Measurements from ENCODE around the gene NRG4. TPM values are rescaled to one million over a fixed set of nuclear protein-coding genes. Genes with fewer than 3 reads are reported as not detected.
"Not testable (repeated sequence)": the region's sequence is repeated elsewhere in the genome, so short reads cannot be mapped to it uniquely, and the experiment has no call there.

Gene NRG4, protein sequence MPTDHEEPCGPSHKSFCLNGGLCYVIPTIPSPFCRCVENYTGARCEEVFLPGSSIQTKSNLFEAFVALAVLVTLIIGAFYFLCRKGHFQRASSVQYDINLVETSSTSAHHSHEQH
- polyA plus RNA-seq = not detected

DNA sequence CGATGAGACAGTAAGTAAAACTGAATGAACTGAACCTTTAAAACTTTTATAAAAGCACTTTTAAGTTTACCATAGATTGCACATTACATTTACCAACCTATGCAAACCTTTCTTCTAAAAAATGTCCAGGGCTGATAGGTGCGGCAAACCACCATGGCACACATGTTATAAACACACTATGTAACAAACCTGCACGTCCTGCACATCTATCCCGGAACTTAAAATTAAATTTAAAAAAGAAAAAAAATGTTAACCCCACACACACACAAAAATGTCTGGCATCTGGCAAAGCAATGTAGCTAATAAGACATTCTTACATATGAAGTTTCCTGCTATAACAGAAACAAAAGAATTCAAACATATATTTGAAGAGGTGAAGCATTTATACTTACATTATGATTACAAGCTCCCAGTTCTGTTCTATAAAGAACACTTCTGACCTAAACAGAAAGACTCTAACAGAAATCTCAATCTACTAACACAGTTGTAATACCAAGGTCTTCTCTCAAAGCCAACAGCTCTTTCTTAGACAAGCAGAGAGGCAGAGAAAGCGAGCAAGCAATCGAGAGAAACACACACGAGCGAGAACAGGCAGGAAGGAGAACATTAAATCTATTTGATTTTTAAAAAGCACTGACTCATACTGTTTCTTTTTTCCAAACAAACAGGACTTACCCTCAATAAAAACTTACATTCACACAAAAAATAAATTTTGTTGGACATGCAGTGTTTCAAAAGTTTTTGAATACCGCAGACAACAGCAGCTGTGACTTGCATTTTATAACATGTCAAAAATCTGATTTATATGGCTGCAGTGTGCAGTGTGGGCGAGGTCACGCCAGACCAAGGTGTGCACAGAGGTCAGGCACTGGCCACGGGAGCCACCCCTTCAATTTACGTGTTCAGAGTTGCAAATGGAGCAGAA is at the start of gene NRG4:
NRG4 (minus strand) TSS at position 798 of the 925 bp plus-strand sequence. CDS start 1,194 bp downstream, outside the sequence.
- Mint-ChIP-seq H3K4me3 (no peak within 1 kb of the TSS), H3K4me1 (peaks cover 3 to 5% (median 4%) of the 10 kb centered on the region in 3 donors), H3K36me3 (no peaks in the 10 kb centered on the region), H3K9me3 (peaks cover 6 to 24% (median 7%) of the 10 kb centered on the region in 3 donors), H3K27ac (no peak within 1 kb of the TSS), H3K27me3 (peaks cover 18% of the 10 kb centered on the region)

DNA sequence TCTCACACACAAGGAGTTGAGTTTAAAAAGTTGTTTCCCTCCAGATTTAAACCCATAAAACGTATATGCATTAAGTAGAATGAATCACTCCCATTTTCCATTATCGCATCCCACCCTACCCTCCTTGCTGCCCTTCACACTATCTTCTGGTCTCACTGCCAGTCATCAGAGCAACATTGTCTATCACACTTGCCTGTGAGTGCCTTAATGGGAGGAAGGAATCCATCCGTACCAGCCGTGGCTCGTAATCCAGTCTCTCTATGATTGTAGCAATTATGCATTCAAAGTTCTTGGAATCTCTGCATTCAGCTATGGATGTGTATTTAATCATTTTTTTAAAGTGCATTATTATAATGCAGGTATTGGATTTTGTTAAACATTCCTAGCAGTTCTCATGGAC is 49.5 kb upstream of the NRG4 start:
- H3K9me3 Mint-ChIP-seq = peaks cover 0 to 2% (median 0%) of the 10 kb centered on the region in 3 donors
- peaks cover 18% of the 10 kb centered on the region for H3K27me3 Mint-ChIP-seq
- H3K36me3 Mint-ChIP-seq = no peaks in the 10 kb centered on the region
- peaks cover 14 to 27% (median 25%) of the 10 kb centered on the region in 3 donors for H3K4me1 Mint-ChIP-seq
- peak overlapping the region in 1 of 4 donors; percentile 68 for H3K4me3 Mint-ChIP-seq
- no peak overlapping the region for H3K27ac Mint-ChIP-seq

DNA sequence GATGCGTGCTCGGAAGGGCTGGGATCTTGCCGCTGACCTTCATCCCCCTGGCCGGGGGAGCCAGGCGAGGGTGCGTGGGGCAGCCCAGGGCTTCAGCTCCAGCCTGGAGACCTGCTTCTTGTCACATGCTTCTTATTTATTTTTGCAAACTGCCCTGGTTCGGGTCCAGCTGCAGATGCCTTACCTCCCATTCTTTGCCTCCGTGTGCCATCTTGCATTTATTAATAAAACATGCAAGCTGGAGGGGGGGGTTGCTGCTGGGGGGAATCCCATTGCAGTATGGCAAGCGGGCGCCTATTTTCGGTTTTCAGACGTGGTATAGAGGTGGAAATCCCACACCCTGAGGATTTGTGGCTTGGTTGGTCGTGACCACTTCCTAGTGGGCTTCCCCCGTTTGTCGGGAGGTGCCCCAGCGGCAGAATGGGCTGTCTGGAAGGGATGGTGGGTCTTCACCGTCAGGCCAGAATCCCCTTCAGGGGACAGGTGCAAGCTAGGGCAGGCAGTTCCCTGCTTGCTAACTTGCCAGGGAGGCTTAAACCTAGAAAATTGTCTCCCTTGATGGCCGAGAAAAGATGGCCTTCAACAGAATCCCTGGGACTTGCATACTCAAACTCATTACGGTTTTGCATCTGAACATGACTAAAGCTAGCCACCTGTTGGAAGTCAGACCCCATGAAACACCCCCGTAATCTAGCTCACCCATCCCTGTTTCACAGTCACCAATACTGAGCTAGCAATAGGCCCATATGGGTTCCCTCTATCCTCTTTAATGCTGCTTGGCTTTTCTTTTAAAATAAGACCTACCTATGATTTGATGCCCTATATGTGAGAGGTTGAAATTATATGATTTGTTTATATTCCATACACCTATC is 48.1 kb upstream of the NRG4 start:
- H3K4me1 Mint-ChIP-seq = peaks cover 16 to 29% (median 28%) of the 10 kb centered on the region in 3 donors
- H3K36me3 Mint-ChIP-seq = no peaks in the 10 kb centered on the region
- H3K9me3 Mint-ChIP-seq = peaks cover 0 to 2% (median 0%) of the 10 kb centered on the region in 3 donors
- peak overlapping the region in 2 of 3 donors; percentile 25 to 90 for H3K27ac Mint-ChIP-seq
- peak overlapping the region; percentile 81 to 93 (median 86) for H3K4me3 Mint-ChIP-seq
- peaks cover 16% of the 10 kb centered on the region for H3K27me3 Mint-ChIP-seq

DNA sequence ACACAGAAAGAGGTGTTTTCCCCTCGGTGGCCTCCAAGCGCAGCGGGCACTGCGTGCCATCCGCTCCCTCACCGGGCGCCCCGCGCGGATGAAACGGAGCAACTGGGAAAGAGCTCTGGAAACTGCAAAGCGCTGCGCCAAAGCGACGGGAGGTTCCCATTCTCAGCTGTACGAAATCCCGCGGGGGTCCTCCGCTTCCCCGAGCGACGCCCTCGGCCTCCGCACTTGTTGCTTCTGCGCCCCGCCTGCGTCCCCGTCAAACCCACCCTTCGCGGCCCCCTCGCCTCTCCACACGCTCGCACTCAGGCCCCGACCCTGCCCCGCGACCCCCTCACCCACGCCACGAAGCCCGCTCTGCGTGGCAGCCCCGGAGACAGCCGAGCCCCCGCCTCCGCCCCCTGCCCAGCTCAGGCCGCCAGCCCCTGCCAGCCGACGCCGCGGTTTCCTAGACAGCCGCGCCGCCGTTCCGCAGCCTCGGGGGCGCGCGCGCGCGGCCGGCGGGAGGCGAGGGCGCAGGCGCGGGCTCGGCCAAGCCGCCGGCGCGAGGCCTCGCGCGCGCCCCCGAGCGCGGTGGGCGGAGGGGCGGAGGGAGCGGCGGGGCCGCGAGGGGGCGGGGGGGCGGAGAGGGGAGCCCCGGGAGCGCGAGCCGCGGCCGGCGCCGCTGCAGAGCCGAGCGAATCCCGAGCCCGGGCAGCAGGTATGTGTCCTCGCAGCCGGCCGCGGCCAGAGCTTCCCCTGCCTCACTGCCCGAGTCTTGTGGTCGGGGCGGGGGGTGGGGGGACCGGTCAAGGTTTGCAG is 47.3 kb upstream of the NRG4 start, which contains the start of gene TMEM266:
TMEM266 (plus strand) TSS at position 666 of the 798 bp plus-strand sequence. CDS start 74,279 bp downstream, outside the sequence.
- Mint-ChIP-seq H3K4me1 (peaks cover 16 to 29% (median 26%) of the 10 kb centered on the region in 3 donors), H3K9me3 (peaks cover 0 to 2% (median 0%) of the 10 kb centered on the region in 3 donors), H3K27me3 (peaks cover 14% of the 10 kb centered on the region), H3K4me3 (peak within 1 kb of the TSS; percentile 83 to 95 (median 90)), H3K36me3 (no peaks in the 10 kb centered on the region), H3K27ac (peak within 1 kb of the TSS; percentile 13 to 90 (median 25))

DNA sequence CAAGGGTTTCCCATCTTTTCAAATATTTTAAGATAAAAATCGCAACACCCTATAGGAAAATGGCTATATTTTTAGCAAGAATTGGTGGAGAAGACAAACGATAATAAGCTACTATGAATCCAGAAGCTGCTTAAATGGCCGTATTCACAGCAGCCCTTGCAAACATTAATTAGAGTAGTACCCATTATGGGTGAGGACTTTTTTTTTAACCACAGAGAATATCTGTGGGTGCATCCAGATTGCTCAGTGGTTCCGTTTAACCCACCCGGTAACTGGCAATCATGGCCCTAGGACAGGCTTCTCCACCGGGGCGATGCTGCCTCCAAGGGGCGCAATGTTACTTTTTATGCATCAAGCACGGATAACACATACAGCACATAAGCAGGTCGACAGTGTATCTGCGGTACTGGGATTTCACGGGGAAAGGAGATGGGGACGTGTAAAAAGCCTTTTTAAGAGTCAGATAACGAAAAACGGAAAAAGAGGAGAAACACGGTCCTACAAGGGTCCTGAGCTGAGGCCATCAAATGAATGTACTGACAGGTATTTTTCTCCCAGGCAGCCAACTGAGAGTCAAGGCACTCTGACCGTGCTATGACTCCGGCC is 46.6 kb upstream of the NRG4 start:
- H3K27me3 Mint-ChIP-seq = peaks cover 7% of the 10 kb centered on the region
- H3K4me3 Mint-ChIP-seq = peak overlapping the region; percentile 83 to 95 (median 90)
- peaks cover 16 to 29% (median 26%) of the 10 kb centered on the region in 3 donors for H3K4me1 Mint-ChIP-seq
- H3K27ac Mint-ChIP-seq = peak overlapping the region in 1 of 3 donors; percentile 13
- peaks cover 0 to 2% (median 0%) of the 10 kb centered on the region in 3 donors for H3K9me3 Mint-ChIP-seq
- no peaks in the 10 kb centered on the region for H3K36me3 Mint-ChIP-seq

DNA sequence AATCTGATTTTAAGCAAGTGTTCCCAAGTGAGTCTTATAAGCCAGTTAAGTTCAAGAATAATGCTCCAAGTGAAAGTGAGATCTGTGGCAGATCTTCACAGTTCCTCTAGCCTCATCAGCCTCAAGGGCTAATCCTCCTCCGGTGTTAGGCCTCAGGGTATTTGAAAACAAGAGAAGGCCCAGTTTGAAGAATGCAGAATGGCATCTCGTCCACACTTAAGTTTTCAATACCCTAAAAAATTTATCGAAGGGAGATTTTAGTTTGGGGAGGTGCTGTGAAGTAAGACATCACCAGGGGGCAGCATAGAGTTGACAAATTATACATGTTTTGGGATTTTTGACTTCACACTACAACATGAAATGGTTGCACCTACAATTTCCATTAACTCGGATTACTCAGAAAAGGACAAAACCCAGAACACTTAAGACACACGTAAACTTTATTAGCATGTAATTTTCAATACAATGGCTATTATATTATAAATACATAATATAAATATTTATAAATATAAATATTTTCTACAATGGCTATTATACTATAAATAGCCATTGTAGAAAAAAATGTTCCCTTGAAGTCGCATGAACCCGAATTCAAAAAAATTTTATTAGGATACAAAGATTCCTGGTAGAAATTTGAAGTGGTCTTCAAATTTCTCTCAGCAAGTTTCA is 45.2 kb upstream of the NRG4 start:
- Mint-ChIP-seq H3K36me3 (no peaks in the 10 kb centered on the region), H3K27me3 (peaks cover 4% of the 10 kb centered on the region), H3K27ac (peak overlapping the region; percentile 5 to 91 (median 11)), H3K4me3 (peak overlapping the region; percentile 8 to 49 (median 40)), H3K9me3 (peaks cover 0 to 2% (median 0%) of the 10 kb centered on the region in 3 donors), H3K4me1 (peaks cover 16 to 29% (median 25%) of the 10 kb centered on the region in 3 donors)

DNA sequence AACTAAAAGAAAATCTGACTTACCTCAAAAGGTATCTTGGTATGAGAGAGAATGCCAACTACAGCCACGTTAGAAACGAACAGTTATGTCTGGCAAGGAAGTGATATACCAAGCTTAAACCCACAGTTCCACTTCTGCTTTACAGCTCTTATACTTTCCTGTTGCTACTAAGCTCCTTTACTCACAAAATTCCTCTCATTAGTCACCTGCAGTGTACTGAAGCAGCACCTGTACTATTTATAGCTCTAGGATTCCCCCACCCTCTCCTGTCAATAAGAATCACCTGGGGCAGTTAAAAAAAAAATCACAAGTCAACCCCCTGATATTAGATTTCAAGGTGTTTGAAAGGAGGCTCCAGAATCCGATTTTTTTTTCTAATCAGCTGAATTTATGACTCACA is 44.7 kb upstream of the NRG4 start:
- Mint-ChIP-seq H3K27me3 (peaks cover 4% of the 10 kb centered on the region), H3K4me1 (peaks cover 16 to 29% (median 23%) of the 10 kb centered on the region in 3 donors), H3K36me3 (no peaks in the 10 kb centered on the region), H3K27ac (peak overlapping the region; percentile 5 to 91 (median 11)), H3K9me3 (peaks cover 0 to 2% (median 0%) of the 10 kb centered on the region in 3 donors), H3K4me3 (peak overlapping the region; percentile 8 to 49 (median 40))

DNA sequence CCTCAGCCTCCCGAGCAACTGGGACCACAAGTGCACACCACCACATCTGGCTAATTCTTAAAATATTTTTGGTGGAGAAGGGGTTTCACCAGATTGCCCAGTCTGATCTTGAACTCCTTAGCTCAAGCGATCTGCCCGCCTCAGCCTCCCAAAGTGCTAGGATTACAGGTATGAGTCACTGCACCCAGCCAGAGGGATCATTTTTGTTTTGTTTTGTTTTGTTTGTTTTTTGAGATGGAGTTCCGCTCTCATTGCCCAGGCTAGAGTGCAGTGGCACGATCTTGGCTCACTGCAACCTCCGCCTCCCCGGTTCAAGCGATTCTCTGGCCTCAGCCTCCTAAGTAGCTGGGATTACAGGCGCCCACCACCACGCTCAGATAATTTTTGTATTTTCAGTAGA is 42.0 kb upstream of the NRG4 start:
- peaks cover 12 to 20% (median 17%) of the 10 kb centered on the region in 3 donors for H3K4me1 Mint-ChIP-seq
- H3K9me3 Mint-ChIP-seq, H3K27ac Mint-ChIP-seq, H3K27me3 Mint-ChIP-seq, H3K36me3 Mint-ChIP-seq, H3K4me3 Mint-ChIP-seq: not testable (repeated sequence)

DNA sequence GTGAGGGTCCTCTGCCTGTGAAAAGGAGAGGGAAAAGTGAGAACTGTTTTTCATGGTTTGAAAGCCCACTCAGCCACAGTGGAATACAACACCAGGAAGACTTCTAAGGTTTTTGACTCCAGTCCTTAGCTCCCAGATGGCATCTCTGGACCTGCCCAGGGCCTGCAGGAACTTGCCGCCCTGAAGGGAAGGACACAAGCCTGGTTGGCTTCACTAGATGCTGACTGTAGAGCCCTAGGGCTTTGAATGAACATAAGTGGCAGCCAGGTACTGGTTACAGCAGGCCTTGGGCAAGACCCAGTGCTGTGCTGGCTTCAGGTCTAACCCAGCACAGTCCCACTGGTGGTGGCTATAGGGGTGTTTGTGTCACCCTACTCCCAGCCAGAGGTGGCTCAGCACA is 26.3 kb upstream of the NRG4 start:
- Mint-ChIP-seq H3K36me3 (peaks cover 7% of the 10 kb centered on the region), H3K27me3 (peaks cover 9% of the 10 kb centered on the region), H3K4me3 (no peak overlapping the region)

DNA sequence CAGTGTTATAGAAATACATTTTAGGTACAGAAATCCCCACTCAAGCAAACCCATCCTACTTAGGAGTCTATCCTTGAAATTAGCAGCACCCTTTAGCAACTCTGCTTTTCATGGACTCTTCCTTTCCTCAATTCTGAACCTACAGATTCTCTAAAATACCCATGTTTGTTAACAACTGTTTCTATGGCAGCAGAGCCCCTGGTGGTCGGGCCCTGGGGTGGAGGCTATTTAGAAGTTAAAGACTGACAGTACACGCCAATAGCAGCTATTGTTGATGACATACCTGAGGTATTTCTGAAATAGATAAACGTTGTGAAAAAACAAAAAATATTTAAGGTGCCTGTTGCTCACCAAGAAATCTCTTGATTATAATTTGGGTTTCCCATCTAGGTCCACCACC is 23.4 kb upstream of the NRG4 start:
- peaks cover 2% of the 10 kb centered on the region for H3K36me3 Mint-ChIP-seq
- peaks cover 0 to 15% (median 12%) of the 10 kb centered on the region in 3 donors for H3K9me3 Mint-ChIP-seq
- H3K27me3 Mint-ChIP-seq = peaks cover 7% of the 10 kb centered on the region
- H3K4me3 Mint-ChIP-seq = no peak overlapping the region
- no peak overlapping the region for H3K27ac Mint-ChIP-seq
- no peaks in the 10 kb centered on the region for H3K4me1 Mint-ChIP-seq

More for the DNA sequence above, 26.3 kb upstream of the NRG4 start:
- no peak overlapping the region for H3K27ac Mint-ChIP-seq
- H3K9me3 Mint-ChIP-seq = peaks cover 0 to 33% (median 32%) of the 10 kb centered on the region in 3 donors
- no peaks in the 10 kb centered on the region for H3K4me1 Mint-ChIP-seq

DNA sequence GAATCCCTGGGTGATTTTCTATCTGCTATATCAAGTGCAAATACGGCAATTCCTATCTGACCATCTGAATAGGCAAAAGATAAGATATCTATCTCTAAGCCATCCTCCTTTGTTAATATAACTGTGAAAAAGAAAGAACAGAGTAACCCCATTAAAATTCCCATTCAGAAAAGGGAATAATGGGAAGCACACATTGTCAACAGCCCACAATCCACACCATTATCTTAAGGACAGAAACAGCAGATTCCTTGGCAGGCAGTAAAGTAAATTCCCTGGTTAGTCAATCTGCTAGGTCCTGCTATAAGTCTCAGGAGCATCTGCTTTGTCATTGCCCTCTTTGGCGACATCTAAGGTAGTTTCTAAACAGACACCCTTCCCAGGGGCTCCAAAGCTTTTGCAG is 21.9 kb upstream of the NRG4 start:
- H3K27ac Mint-ChIP-seq = no peak overlapping the region
- peaks cover 9% of the 10 kb centered on the region for H3K27me3 Mint-ChIP-seq
- no peaks in the 10 kb centered on the region for H3K36me3 Mint-ChIP-seq
- H3K4me3 Mint-ChIP-seq = no peak overlapping the region
- H3K4me1 Mint-ChIP-seq = no peaks in the 10 kb centered on the region
- H3K9me3 Mint-ChIP-seq = peaks cover 0 to 7% (median 6%) of the 10 kb centered on the region in 3 donors

DNA sequence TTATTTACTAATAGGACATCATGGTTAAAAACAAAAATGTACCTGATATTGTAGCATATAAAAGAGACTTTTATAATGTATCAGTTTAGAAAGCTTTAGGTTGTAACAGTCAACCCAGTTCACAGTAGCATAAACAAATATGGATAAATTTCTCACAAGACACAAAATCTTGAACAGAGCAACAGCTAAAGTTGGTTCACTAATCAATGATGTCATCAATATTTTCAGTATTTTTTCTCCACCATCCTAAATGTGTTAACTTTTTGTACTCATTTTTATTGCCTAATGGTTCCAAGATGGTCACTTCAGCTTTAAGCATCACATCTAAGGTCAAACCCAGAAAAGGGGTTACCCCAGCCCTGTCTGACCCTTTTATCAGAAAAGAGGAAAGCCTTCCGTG is 21.2 kb upstream of the NRG4 start:
- Mint-ChIP-seq H3K4me3 (no peak overlapping the region), H3K4me1 (no peaks in the 10 kb centered on the region), H3K27me3 (peaks cover 5% of the 10 kb centered on the region), H3K9me3 (peaks cover 0 to 4% (median 4%) of the 10 kb centered on the region in 3 donors), H3K27ac (no peak overlapping the region), H3K36me3 (no peaks in the 10 kb centered on the region)

DNA sequence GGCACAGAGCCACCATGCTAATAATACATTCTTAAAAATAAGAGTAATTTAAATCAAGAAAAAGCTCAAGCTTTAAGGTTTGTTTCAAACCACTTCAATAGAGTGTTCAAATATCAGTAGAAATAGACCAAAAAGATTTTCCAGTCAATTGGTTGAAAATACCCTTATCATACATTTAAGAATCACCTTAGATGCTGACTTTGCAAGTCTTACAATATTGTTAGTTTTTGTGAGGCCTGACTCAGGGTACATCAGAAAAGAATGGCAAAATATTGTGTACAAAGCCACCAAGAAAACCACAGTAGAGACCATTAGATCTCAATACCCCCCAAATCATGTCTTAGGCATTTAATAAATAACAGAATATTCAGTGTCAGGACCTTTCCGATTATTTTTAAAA is 19.8 kb upstream of the NRG4 start:
- no peaks in the 10 kb centered on the region for H3K36me3 Mint-ChIP-seq
- H3K4me3 Mint-ChIP-seq = no peak overlapping the region
- H3K27me3 Mint-ChIP-seq = peaks cover 3% of the 10 kb centered on the region
- no peaks in the 10 kb centered on the region for H3K4me1 Mint-ChIP-seq
- no peak overlapping the region for H3K27ac Mint-ChIP-seq
- H3K9me3 Mint-ChIP-seq = peaks cover 3 to 12% (median 5%) of the 10 kb centered on the region in 3 donors
